HEK293 (cell line): ENCODE measurements around the gene S1PR3.

Experiments used
- OSR2 ChIP-seq: fragments of 450-650 bp; formaldehyde crosslinking; IDR thresholded peaks from 2 replicates; pipeline ENCODE4 v1.5.1; 2016; ENCODE audit warnings: missing biosample characterization, missing genetic modification characterization
- ZNF660 ChIP-seq: fragments of 450-650 bp; IDR thresholded peaks from 2 replicates; pipeline ENCODE4 v1.5.1; 2018; ENCODE audit warnings: missing biosample characterization, mild to moderate bottlenecking, missing genetic modification characterization
- TF ChIP-seq, protein P1 (sequence below): fragments of 450-650 bp; formaldehyde crosslinking; IDR thresholded peaks from 2 replicates; pipeline ENCODE4 v1.5.1; 2016; ENCODE audit warnings: missing biosample characterization, missing genetic modification characterization
- TF ChIP-seq, protein P2 (sequence below): fragments of 450-650 bp; formaldehyde crosslinking; IDR thresholded peaks from 2 replicates; pipeline ENCODE4 v1.5.1; 2016; ENCODE audit warnings: missing biosample characterization, missing genetic modification characterization

DNA sequence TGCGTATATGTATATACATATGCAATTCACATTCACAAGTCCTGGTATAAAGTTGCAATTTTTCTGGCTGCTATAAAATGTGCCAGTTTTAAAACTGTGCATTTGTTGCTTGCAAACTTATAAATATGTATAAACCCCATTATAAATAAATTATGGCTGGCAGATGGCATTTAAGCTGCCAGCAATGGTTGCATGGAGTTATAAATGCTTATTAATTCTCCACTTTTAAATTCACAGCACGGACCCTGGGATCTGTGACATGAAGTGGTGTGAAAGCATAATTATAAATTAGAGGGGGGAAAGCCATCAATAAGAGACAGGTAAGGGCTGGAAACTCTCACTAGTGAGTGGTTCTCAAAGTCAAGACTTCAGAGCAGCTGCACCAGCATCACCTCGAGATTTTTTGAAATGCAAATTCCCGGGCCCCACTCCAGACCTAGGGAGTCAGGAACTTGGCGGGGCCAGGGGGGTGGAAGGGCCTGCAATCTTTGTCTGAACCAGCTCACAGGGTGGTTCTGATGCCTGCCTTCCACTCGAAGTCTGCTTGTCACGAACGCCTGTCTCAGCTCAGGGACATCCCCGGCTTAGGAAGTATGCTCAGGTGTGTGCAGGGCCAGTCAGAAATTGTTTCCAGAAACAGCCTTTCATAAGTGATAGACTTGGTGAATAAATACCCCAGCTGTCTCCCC, 16.9 kb downstream of the S1PR3 start:
- TF ChIP-seq OSR2 (tag by site-specific recombination) (no peak), ZNF660 (tag by site-specific recombination) (no peak)
- TF ChIP-seq, protein P1, sequence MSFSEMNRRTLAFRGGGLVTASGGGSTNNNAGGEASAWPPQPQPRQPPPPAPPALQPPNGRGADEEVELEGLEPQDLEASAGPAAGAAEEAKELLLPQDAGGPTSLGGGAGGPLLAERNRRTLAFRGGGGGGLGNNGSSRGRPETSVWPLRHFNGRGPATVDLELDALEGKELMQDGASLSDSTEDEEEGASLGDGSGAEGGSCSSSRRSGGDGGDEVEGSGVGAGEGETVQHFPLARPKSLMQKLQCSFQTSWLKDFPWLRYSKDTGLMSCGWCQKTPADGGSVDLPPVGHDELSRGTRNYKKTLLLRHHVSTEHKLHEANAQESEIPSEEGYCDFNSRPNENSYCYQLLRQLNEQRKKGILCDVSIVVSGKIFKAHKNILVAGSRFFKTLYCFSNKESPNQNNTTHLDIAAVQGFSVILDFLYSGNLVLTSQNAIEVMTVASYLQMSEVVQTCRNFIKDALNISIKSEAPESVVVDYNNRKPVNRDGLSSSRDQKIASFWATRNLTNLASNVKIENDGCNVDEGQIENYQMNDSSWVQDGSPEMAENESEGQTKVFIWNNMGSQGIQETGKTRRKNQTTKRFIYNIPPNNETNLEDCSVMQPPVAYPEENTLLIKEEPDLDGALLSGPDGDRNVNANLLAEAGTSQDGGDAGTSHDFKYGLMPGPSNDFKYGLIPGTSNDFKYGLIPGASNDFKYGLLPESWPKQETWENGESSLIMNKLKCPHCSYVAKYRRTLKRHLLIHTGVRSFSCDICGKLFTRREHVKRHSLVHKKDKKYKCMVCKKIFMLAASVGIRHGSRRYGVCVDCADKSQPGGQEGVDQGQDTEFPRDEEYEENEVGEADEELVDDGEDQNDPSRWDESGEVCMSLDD = no peak
- TF ChIP-seq, protein P2, sequence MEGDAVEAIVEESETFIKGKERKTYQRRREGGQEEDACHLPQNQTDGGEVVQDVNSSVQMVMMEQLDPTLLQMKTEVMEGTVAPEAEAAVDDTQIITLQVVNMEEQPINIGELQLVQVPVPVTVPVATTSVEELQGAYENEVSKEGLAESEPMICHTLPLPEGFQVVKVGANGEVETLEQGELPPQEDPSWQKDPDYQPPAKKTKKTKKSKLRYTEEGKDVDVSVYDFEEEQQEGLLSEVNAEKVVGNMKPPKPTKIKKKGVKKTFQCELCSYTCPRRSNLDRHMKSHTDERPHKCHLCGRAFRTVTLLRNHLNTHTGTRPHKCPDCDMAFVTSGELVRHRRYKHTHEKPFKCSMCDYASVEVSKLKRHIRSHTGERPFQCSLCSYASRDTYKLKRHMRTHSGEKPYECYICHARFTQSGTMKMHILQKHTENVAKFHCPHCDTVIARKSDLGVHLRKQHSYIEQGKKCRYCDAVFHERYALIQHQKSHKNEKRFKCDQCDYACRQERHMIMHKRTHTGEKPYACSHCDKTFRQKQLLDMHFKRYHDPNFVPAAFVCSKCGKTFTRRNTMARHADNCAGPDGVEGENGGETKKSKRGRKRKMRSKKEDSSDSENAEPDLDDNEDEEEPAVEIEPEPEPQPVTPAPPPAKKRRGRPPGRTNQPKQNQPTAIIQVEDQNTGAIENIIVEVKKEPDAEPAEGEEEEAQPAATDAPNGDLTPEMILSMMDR (tag by site-specific recombination) = no peak
